ENCODE data around the gene PFN1.

DNA sequence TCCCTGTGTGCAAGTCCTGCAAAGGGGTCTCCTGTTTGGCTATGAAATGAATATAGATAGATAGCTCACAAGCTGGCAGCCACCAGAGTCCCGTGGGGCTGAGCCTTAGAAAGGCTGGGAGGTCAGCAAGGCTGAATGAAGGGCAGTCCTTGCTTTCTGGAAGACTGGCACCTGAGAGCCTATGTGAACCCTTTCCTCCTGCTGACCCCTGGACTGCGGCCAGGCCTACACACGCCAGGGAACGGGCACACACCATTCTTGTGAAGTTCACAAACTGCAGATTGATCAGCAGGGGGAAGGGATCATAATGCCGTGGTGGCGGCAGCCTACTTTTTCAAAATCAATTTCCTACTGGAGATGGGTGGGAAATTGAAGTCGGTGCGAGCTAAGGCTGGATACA, 50.0 kb downstream of the PFN1 start:
- no peak for TF ChIP-seq POLR2A (IDR thresholded peaks at IDR 0.05)
- TF ChIP-seq, protein P1, sequence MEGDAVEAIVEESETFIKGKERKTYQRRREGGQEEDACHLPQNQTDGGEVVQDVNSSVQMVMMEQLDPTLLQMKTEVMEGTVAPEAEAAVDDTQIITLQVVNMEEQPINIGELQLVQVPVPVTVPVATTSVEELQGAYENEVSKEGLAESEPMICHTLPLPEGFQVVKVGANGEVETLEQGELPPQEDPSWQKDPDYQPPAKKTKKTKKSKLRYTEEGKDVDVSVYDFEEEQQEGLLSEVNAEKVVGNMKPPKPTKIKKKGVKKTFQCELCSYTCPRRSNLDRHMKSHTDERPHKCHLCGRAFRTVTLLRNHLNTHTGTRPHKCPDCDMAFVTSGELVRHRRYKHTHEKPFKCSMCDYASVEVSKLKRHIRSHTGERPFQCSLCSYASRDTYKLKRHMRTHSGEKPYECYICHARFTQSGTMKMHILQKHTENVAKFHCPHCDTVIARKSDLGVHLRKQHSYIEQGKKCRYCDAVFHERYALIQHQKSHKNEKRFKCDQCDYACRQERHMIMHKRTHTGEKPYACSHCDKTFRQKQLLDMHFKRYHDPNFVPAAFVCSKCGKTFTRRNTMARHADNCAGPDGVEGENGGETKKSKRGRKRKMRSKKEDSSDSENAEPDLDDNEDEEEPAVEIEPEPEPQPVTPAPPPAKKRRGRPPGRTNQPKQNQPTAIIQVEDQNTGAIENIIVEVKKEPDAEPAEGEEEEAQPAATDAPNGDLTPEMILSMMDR (IDR thresholded peaks at IDR 0.05) = no peak
